CD4-positive, alpha-beta memory T cell (primary cell): Measurements from ENCODE around the gene BPIFB4. TPM values are rescaled to one million over a fixed set of nuclear protein-coding genes. Genes with fewer than 3 reads are reported as not detected.
A peak's percentile ranks its signal among the peaks of the same experiment; 100 is the strongest.
"Not testable (repeated sequence)": the region's sequence is repeated elsewhere in the genome, so short reads cannot be mapped to it uniquely, and the experiment has no call there.

Experiments used
- CTCF ChIA-PET: fragments of 350-600 bp; sonication (Branson Sonifier 250); formaldehyde crosslinking; loops from one replicate; lab custom pipeline; 2021; ENCODE audit warnings: inconsistent platforms; ENCODE audit not compliant: partially characterized antibody; lab: Charles Lee
- POLR2A ChIA-PET: fragments of 350-600 bp; sonication (Branson Sonifier 250); formaldehyde crosslinking; loops from one replicate; lab custom pipeline; 2021; ENCODE audit not compliant: partially characterized antibody; lab: Charles Lee
- DNase-seq, 5 donors: peaks; one replicate each; pipeline versions ENCODE4 v3.0.0 to v3.0.0-alpha.2; 2020 to 2022; ENCODE audit warnings: mixed read lengths in 1 of 5
- H3K27ac ChIP-seq: one replicate; pipeline ENCODE4 v1.7.0; 2013; ENCODE audit warnings: low read depth, low read length
- H3K27me3 ChIP-seq: 2 replicates; pipeline ENCODE4 v1.7.0; 2013; ENCODE audit warnings: mild to moderate bottlenecking, low read length, moderate library complexity; ENCODE audit not compliant: insufficient read depth
- H3K36me3 ChIP-seq: 2 replicates; pipeline ENCODE4 v1.7.0; 2013; ENCODE audit warnings: mild to moderate bottlenecking, low read length, moderate library complexity; ENCODE audit not compliant: insufficient read depth
- H3K4me1 ChIP-seq: 2 replicates; pipeline ENCODE4 v1.7.0; 2013; ENCODE audit warnings: mild to moderate bottlenecking, low read length, moderate library complexity; ENCODE audit not compliant: insufficient read depth
- H3K4me3 ChIP-seq, 2 donors: one replicate each; pipeline ENCODE4 v1.7.0; 2013; ENCODE audit warnings: low read length in 2 of 2, mild to moderate bottlenecking in 1 of 2
- H3K9me3 ChIP-seq, 2 donors: one replicate each; pipeline ENCODE4 v1.7.0; 2013; ENCODE audit warnings: low read length in 2 of 2, control low read depth in 1 of 2; ENCODE audit not compliant: control insufficient read depth in 1 of 2
- H3K27ac Mint-ChIP-seq, 7 donors: one replicate each; pipeline ENCODE4 v1.8.0; 2020 to 2021; ENCODE audit warnings: mixed read lengths in 7 of 7, mild to moderate bottlenecking in 6 of 7, inconsistent platforms in 3 of 7, moderate library complexity in 3 of 7
- H3K27me3 Mint-ChIP-seq, 2 donors: one replicate each; pipeline ENCODE4 v1.8.0; 2020 to 2021; ENCODE audit warnings: mixed read lengths in 2 of 2
- H3K36me3 Mint-ChIP-seq, 2 donors: one replicate each; pipeline ENCODE4 v1.8.0; 2020 to 2021; ENCODE audit warnings: mixed read lengths in 2 of 2, inconsistent platforms in 1 of 2, mild to moderate bottlenecking in 1 of 2
- H3K4me1 Mint-ChIP-seq, 4 donors: one replicate each; pipeline ENCODE4 v1.8.0; 2020 to 2021; ENCODE audit warnings: mixed read lengths in 4 of 4, mild to moderate bottlenecking in 1 of 4
- H3K4me3 Mint-ChIP-seq, 8 donors: one replicate each; pipeline ENCODE4 v1.8.0; 2020 to 2021; ENCODE audit warnings: mixed read lengths in 8 of 8, mild to moderate bottlenecking in 7 of 8, moderate library complexity in 6 of 8, inconsistent platforms in 3 of 8
- H3K9me3 Mint-ChIP-seq, 8 donors: one replicate each; pipeline ENCODE4 v1.8.0; 2020 to 2021; ENCODE audit warnings: mixed read lengths in 8 of 8, mild to moderate bottlenecking in 5 of 8, inconsistent platforms in 3 of 8, moderate library complexity in 1 of 8
- intact Hi-C: fragments of 100-400 bp; cut with micrococcal nuclease; formaldehyde crosslinking; loops from one replicate; pipeline ENCODE4 v1.15.1; 2023
- polyA plus RNA-seq, 2 donors: library from polyadenylated mRNA; unstranded; fragments of 300-500 nt; fragmentation: Illumina TruSeq; gene quantifications; one replicate each; pipeline ENCODE4 v1.2.3, GENCODE V29; 2021
- total RNA-seq, 2 experiments: library from RNA; stranded (reverse); gene quantifications; one replicate each; pipeline ENCODE4 v1.2.3, GENCODE V29; 2021

Gene BPIFB4
- total and polyA plus RNA-seq, 4 experiments from 2014 or later = not detected

DNA sequence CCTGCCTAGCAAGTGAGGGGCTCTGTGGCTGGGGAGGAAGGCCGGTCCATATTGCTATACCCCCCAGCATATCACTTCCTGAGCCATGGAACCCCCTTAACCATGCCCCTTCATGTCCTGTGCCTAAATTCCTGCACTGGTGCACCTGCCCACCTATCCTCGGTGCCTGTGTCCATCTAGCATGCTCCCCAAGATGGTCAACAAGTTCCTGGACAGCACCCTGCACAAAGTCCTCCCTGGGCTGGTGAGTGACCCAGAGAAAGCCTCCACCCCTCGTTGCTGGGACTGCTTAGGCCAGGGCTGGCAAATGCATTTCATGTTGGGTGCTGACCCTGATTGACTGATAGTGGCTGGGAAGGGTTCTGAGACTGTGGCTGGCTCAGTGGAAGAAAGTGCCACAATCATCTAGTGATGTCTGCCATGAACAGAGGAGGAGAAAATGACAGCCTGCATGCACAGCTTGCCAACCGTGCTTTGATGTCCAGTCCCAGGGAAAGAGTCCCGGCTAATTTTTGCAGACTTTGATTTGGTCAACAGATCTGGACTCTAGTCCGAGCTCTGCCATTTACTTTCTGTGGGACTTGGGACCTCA lies 44.4 kb upstream of the BPIFB4 start:
- H3K4me1 ChIP-seq = no peaks in the 10 kb centered on the region
- Mint-ChIP-seq H3K9me3 (peaks cover 2 to 10% (median 5%) of the 10 kb centered on the region in 8 donors), H3K4me1 (peaks cover 0 to 3% (median 0%) of the 10 kb centered on the region in 4 donors), H3K36me3 (no peaks in the 10 kb centered on the region), H3K27me3 (no peaks in the 10 kb centered on the region), H3K4me3 (no peak overlapping the region), H3K27ac (peak overlapping the region in 1 of 7 donors; percentile 19)
- no peaks in the 10 kb centered on the region for H3K9me3 ChIP-seq
- intact Hi-C loops = no loop called here
- no peaks in the 10 kb centered on the region for H3K36me3 ChIP-seq
- no peak overlapping the region for H3K27ac ChIP-seq
- POLR2A ChIA-PET = no interaction called here
- no peak overlapping the region for H3K4me3 ChIP-seq
- CTCF ChIA-PET = no interaction called here
- no peaks in the 10 kb centered on the region for H3K27me3 ChIP-seq
- no peak for DNase-seq

- intact Hi-C loops = no loop called here
- POLR2A ChIA-PET = no interaction called here
- CTCF ChIA-PET = no interaction called here
- H3K4me3 ChIP-seq = no peak overlapping the region
- H3K4me1 ChIP-seq = no peaks in the 10 kb centered on the region
- DNase-seq = no peak
- Mint-ChIP-seq H3K27ac (no peak overlapping the region), H3K27me3 (no peaks in the 10 kb centered on the region), H3K4me1 (peaks cover 0 to 8% (median 1%) of the 10 kb centered on the region in 4 donors), H3K9me3 (peaks cover under 1 to 10% (median 5%) of the 10 kb centered on the region in 8 donors), H3K4me3 (no peak overlapping the region), H3K36me3 (no peaks in the 10 kb centered on the region)
- H3K27me3 ChIP-seq = no peaks in the 10 kb centered on the region
- no peak overlapping the region for H3K27ac ChIP-seq
- H3K36me3 ChIP-seq = no peaks in the 10 kb centered on the region
- H3K9me3 ChIP-seq = no peaks in the 10 kb centered on the region
Measured at GRCh38 chr20:33037456-33037855, 42.0 kb upstream of the BPIFB4 start.

DNA sequence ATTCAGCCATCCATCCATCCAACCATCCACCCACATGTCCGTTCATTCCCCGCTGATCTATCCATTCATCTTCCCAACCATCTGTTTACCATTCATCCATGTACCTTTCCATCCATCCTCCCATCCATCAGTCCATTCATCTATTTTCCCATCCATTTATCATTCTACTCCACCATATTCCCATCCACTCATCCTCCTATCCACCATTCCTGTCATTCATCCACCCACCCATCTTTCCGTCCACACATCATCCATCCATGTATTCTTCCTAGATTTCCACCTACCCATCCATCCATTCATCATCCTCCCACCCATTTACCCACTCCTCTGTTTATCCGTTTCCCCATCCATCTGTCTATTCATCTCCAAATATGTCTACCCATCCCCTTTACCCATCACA lies 41.2 kb upstream of the BPIFB4 start:
- H3K36me3 Mint-ChIP-seq = no peaks in the 10 kb centered on the region
- no peak for DNase-seq
- no peaks in the 10 kb centered on the region for H3K27me3 Mint-ChIP-seq
- ChIA-PET POLR2A (no interaction called here), CTCF (no interaction called here)
- no peak overlapping the region for H3K4me3 Mint-ChIP-seq
- no peak overlapping the region for H3K27ac Mint-ChIP-seq
- Histone ChIP-seq H3K4me3 (no peak overlapping the region), H3K27me3 (no peaks in the 10 kb centered on the region), H3K4me1 (no peaks in the 10 kb centered on the region), H3K36me3 (no peaks in the 10 kb centered on the region), H3K27ac (no peak overlapping the region), H3K9me3 (no peaks in the 10 kb centered on the region)
- intact Hi-C loops = no loop called here
- H3K9me3 Mint-ChIP-seq = peaks cover 0 to 3% (median 2%) of the 10 kb centered on the region in 8 donors
- peaks cover 0 to 8% (median 1%) of the 10 kb centered on the region in 4 donors for H3K4me1 Mint-ChIP-seq

DNA sequence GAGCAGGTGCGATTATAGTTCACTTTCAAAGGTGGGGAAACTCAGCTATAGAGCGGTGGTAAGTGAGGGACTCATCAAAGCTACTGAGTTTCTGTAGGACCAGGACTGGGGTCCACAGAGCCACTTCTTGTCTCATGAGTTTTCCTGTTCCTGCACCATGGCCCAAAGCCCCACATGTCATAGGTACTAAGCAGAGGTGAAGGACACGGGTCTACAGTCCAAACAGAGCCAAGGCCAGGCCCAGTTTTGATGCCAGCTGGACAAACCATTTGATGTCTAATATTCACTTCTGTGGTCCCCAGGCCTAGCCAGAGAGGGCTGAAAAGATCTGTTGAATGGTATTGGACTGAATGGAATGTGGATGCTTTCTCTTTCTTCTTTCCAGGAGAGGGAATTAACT lies 37.0 kb upstream of the BPIFB4 start:
- H3K4me1 ChIP-seq = no peaks in the 10 kb centered on the region
- no peak overlapping the region for H3K4me3 Mint-ChIP-seq

DNA sequence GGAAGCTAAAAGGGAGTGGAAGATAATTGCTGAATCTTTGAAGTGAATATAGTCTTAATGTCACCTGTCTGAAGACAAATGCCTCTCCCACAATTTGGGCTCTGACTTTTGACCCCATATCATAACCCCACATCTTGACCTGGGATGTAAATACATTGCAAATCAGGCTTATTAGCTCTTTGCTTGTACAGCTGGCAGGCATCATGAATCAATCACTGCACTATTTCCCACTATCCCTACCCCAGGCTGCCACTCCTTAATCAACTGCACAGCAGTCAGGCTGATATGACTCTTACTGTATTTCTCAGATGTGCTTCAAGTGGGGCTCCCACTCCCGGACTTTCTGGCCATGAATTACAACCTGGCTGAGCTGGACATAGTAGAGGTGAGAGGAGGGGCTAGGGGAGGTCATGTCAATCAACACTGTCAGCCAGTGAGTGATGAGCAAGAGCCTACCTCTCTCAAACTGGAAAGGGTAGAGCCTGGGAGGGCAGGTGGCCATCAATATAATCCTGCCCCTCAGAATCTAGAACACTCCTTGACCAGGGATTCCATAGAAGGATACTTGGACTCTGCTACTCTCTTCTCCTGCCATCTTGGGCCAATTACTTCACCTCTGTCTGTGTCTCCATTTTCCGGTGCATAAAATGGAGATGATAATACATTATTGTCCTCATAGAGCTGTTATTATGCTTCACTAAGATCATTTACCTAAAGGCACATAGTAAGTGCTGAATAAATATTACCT lies 36.3 kb upstream of the BPIFB4 start:
- CTCF ChIA-PET = no interaction called here

More for the DNA sequence above, 37.0 kb upstream of the BPIFB4 start:
- Mint-ChIP-seq H3K9me3 (peaks cover 0 to 22% (median 17%) of the 10 kb centered on the region in 8 donors), H3K27me3 (no peaks in the 10 kb centered on the region), H3K36me3 (no peaks in the 10 kb centered on the region), H3K27ac (no peak overlapping the region), H3K4me1 (peaks cover 0 to 9% (median 2%) of the 10 kb centered on the region in 4 donors)
- H3K4me3 ChIP-seq = no peak overlapping the region
- H3K36me3 ChIP-seq = no peaks in the 10 kb centered on the region
- ChIA-PET POLR2A (no interaction called here), CTCF (interaction anchor here (1.7 kb wide), 1 partner anchor 10 kb away, joined by 4 read pairs; no protein-coding TSS in a partner anchor)
- DNase-seq = no peak
- H3K9me3 ChIP-seq = peaks cover 0 to 4% of the 10 kb centered on the region in 2 donors
- intact Hi-C loops = no loop called here
- H3K27me3 ChIP-seq = no peaks in the 10 kb centered on the region
- H3K27ac ChIP-seq = no peak overlapping the region

GRCh38 chr20:33043731-33044181 lies 35.7 kb upstream of the BPIFB4 start:
- Histone ChIP-seq H3K27ac (no peak overlapping the region), H3K4me3 (no peak overlapping the region), H3K4me1 (no peaks in the 10 kb centered on the region), H3K27me3 (no peaks in the 10 kb centered on the region), H3K36me3 (no peaks in the 10 kb centered on the region), H3K9me3 (peaks cover 0 to 4% of the 10 kb centered on the region in 2 donors)
- ChIA-PET POLR2A (no interaction called here), CTCF (no interaction called here)
- DNase-seq = no peak
- no peaks in the 10 kb centered on the region for H3K27me3 Mint-ChIP-seq
- no peak overlapping the region for H3K4me3 Mint-ChIP-seq
- intact Hi-C loops = no loop called here
- H3K27ac Mint-ChIP-seq = no peak overlapping the region
- H3K4me1 Mint-ChIP-seq = peaks cover 0 to 8% (median 2%) of the 10 kb centered on the region in 4 donors
- no peaks in the 10 kb centered on the region for H3K36me3 Mint-ChIP-seq
- peaks cover 0 to 22% (median 17%) of the 10 kb centered on the region in 8 donors for H3K9me3 Mint-ChIP-seq

More for the DNA sequence above, 36.3 kb upstream of the BPIFB4 start:
- Histone ChIP-seq H3K36me3 (no peaks in the 10 kb centered on the region), H3K4me3 (no peak overlapping the region), H3K27ac (no peak overlapping the region), H3K4me1 (no peaks in the 10 kb centered on the region), H3K27me3 (no peaks in the 10 kb centered on the region), H3K9me3 (peaks cover 0 to 4% of the 10 kb centered on the region in 2 donors)
- Mint-ChIP-seq H3K4me3 (no peak overlapping the region), H3K27ac (peak overlapping the region in 1 of 7 donors; percentile 46), H3K27me3 (no peaks in the 10 kb centered on the region), H3K36me3 (no peaks in the 10 kb centered on the region), H3K4me1 (peaks cover 0 to 8% (median 2%) of the 10 kb centered on the region in 4 donors), H3K9me3 (peaks cover 0 to 22% (median 17%) of the 10 kb centered on the region in 8 donors)
- intact Hi-C loops = no loop called here
- DNase-seq = no peak
- POLR2A ChIA-PET = no interaction called here

DNA sequence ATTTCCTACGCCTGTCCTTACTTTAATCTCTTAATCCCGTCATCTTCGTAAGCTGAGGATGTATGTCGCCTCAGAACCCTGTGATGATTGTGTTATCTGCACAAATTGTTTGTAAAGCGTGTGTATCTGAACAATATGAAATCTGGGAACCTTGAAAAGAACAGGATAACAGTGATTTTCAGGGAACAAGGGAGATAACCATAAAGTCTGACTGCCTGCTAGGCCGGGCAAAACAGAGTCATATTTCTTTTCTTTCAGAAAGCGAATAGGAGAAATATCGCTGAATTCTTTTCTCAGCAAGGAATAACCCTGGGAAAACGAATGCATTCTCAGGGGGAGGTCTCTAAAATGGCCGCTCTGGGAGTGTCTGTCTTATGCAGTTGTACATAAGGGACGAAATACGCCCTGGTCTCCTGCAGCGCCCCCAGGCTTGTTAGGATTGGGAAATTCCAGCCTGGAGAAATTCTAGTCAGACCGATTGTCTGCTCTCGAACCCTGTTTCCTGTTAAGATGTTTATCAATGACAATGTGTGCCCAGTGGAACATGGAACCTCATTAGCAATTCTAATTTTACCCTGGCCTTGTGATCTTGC lies 34.2 kb upstream of the BPIFB4 start:
- H3K27ac Mint-ChIP-seq, H3K9me3 ChIP-seq, H3K4me1 ChIP-seq, H3K36me3 Mint-ChIP-seq, H3K4me3 Mint-ChIP-seq, H3K27me3 ChIP-seq, intact Hi-C loops, H3K36me3 ChIP-seq, POLR2A ChIA-PET, H3K27me3 Mint-ChIP-seq, H3K4me3 ChIP-seq, CTCF ChIA-PET, DNase-seq, H3K27ac ChIP-seq, H3K4me1 Mint-ChIP-seq: not testable (repeated sequence)
- peaks cover 0 to 22% (median 17%) of the 10 kb centered on the region in 8 donors for H3K9me3 Mint-ChIP-seq
